ENCODE results near the gene GRIK1.
A peak's percentile ranks its signal among the peaks of the same experiment; 100 is the strongest.

Gene GRIK1

DNA sequence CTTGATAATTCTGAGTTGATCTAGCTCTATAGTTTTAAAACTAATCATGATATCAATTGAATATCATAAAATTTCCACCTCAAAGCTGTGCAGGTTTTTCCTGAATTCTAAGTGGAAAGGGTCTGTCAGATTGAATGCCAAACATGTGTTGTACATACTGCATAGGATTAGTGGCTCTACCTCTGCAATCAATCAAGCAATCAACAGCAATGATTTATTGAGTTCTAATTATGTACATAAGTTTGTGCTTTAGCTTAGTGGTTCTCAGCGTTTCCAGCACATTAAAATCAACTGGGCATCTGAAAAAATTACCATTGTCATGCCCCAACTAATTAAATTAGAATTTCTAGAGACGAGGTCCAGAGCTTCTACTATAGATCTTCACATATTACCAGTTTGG, 389.6 kb downstream of the GRIK1 start:
- no peak for DNase-seq (ENCODE audit: low read depth)
- Histone ChIP-seq H3K4me1 (ENCODE audit: control insufficient read depth, insufficient read depth, low read length) (no peaks in the 10 kb centered on the region), H3K9me3 (ENCODE audit: control insufficient read depth, low read length) (no peaks in the 10 kb centered on the region), H3K9ac (ENCODE audit: low read length) (no peak overlapping the region), H3K4me3 (ENCODE audit: low read length) (no peak overlapping the region), H3K36me3 (ENCODE audit: control insufficient read depth, insufficient read depth, low read length, severe bottlenecking) (no peaks in the 10 kb centered on the region), H3K27me3 (replicated peaks; ENCODE audit: control insufficient read depth, insufficient read depth, low read length) (no peaks in the 10 kb centered on the region)

DNA sequence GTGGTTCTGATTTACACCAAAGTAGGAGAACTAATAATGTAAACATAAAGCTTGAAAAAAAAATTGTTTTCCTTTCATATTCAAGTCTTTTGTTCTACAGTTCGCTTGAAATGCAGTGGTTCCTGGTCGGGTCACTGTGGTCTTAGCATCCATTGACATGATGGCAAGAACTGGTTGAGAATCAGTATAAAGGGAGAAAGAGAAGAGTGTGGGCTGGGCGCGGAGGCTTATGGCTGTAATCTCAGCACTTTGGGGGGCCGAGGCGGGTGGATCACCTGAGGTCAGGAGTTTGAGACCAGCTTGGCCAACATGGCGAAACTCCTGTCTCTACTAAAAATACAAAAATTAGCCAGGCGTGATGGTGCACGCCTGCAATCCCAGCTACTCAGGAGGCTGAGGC, 390.2 kb downstream of the GRIK1 start:
- no peaks in the 10 kb centered on the region for H3K9me3 ChIP-seq (ENCODE audit: control insufficient read depth, low read length)
- H3K4me1 ChIP-seq (ENCODE audit: control insufficient read depth, insufficient read depth, low read length): no peaks in the 10 kb centered on the region
- H3K36me3 ChIP-seq (ENCODE audit: control insufficient read depth, insufficient read depth, low read length, severe bottlenecking): no peaks in the 10 kb centered on the region
- DNase-seq (ENCODE audit: low read depth): no peak
- no peaks in the 10 kb centered on the region for H3K27me3 ChIP-seq (replicated peaks; ENCODE audit: control insufficient read depth, insufficient read depth, low read length)
- H3K9ac ChIP-seq (ENCODE audit: low read length): no peak overlapping the region
- no peak overlapping the region for H3K4me3 ChIP-seq (ENCODE audit: low read length)

DNA sequence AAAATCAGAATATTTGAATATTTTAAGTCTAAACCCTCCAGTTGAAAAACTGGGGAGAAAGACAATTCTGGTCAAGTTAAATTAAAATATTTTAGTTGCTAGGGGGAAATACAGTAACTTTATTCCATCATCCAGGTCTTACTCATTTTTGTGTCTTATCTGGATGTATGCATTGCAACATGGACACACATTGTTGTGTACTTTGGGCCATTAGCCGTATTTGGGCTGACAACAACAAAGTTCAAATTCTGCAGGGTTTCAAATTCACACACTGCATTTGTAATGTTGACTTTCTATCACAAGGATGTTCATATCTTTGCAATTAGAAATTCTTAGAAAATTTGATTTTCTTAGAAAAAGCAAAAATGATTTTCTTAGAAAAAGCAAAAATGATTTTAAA, 391.8 kb downstream of the GRIK1 start:
- no peaks in the 10 kb centered on the region for H3K27me3 ChIP-seq (replicated peaks; ENCODE audit: control insufficient read depth, insufficient read depth, low read length)
- DNase-seq (ENCODE audit: low read depth): no peak
- no peak overlapping the region for H3K9ac ChIP-seq (ENCODE audit: low read length)
- H3K4me1 ChIP-seq (ENCODE audit: control insufficient read depth, insufficient read depth, low read length): no peaks in the 10 kb centered on the region
- H3K9me3 ChIP-seq (ENCODE audit: control insufficient read depth, low read length): no peaks in the 10 kb centered on the region
- no peak overlapping the region for H3K4me3 ChIP-seq (ENCODE audit: low read length)
- no peaks in the 10 kb centered on the region for H3K36me3 ChIP-seq (ENCODE audit: control insufficient read depth, insufficient read depth, low read length, severe bottlenecking)

DNA sequence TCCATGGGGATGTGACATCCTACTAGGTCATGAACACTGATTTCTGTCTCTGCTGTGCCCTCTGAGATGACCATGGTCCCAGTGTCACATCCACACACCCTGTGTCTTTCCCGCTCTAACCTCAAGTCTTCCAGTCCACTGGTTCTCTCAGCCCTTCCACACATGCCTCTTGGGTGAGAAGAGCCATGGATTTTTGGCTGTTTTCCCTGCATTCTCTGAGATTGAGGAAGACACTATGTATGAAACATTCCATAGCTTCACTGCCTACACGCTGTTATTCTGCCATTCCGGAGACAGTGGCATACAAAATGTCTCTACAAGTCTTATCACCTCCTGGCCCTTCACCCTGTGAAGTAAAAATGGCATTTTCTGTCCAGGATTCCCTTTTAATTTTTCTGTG, 393.7 kb downstream of the GRIK1 start:
- H3K9me3 ChIP-seq (ENCODE audit: control insufficient read depth, low read length): no peaks in the 10 kb centered on the region
- H3K4me1 ChIP-seq (ENCODE audit: control insufficient read depth, insufficient read depth, low read length): no peaks in the 10 kb centered on the region
- H3K27me3 ChIP-seq (replicated peaks; ENCODE audit: control insufficient read depth, insufficient read depth, low read length): no peaks in the 10 kb centered on the region
- no peak for DNase-seq (ENCODE audit: low read depth)
- no peak overlapping the region for H3K9ac ChIP-seq (ENCODE audit: low read length)
- H3K4me3 ChIP-seq (ENCODE audit: low read length): no peak overlapping the region
- no peaks in the 10 kb centered on the region for H3K36me3 ChIP-seq (ENCODE audit: control insufficient read depth, insufficient read depth, low read length, severe bottlenecking)

DNA sequence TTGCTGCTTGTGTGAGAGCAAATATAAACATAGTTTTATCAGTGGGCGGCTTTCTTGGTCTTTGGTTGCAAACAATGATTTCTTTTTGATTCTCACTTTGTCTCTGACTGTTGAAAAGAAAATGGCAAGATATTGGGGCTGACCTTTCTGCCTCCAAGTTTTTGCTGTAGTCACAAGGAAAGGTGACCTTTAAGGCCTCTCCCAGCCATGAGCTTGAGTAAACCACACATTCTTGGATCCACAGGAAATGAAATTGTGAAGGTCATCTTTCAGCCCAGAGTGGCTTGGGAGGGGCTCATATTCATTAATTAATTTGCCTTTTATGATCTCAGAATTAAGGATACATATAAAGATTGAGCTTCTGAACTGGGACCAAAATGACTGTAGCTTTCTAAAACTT, 399.5 kb downstream of the GRIK1 start:
- no peaks in the 10 kb centered on the region for H3K36me3 ChIP-seq (ENCODE audit: control insufficient read depth, insufficient read depth, low read length, severe bottlenecking)
- no peaks in the 10 kb centered on the region for H3K9me3 ChIP-seq (ENCODE audit: control insufficient read depth, low read length)
- H3K4me3 ChIP-seq (ENCODE audit: low read length): no peak overlapping the region
- no peaks in the 10 kb centered on the region for H3K4me1 ChIP-seq (ENCODE audit: control insufficient read depth, insufficient read depth, low read length)
- no peaks in the 10 kb centered on the region for H3K27me3 ChIP-seq (replicated peaks; ENCODE audit: control insufficient read depth, insufficient read depth, low read length)
- no peak overlapping the region for H3K9ac ChIP-seq (ENCODE audit: low read length)
- DNase-seq (ENCODE audit: low read depth): peak; percentile 7

DNA sequence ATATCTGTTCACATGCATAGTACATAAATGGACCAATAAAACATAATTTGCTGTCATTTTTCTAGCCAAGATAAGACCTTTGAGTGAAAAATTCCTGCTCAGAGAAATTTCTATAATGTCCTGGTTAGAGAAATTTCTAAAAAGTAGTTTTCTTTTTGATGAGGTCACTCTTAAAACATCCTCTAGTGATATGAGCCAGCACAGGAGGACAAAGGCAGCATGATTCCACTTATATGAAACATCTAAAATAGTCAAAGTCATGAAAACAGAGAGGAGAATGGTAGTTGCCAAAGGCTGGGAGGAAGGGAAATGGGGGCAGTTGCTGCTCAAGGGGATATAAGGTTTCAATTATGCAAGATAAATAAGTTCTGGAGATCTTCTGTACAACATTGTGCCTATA, 401.7 kb downstream of the GRIK1 start:
- H3K4me3 ChIP-seq (ENCODE audit: low read length): no peak overlapping the region
- H3K9ac ChIP-seq (ENCODE audit: low read length): no peak overlapping the region
- no peaks in the 10 kb centered on the region for H3K4me1 ChIP-seq (ENCODE audit: control insufficient read depth, insufficient read depth, low read length)
- no peaks in the 10 kb centered on the region for H3K27me3 ChIP-seq (replicated peaks; ENCODE audit: control insufficient read depth, insufficient read depth, low read length)
- DNase-seq (ENCODE audit: low read depth): peak; percentile 64
- no peaks in the 10 kb centered on the region for H3K36me3 ChIP-seq (ENCODE audit: control insufficient read depth, insufficient read depth, low read length, severe bottlenecking)
- no peaks in the 10 kb centered on the region for H3K9me3 ChIP-seq (ENCODE audit: control insufficient read depth, low read length)

DNA sequence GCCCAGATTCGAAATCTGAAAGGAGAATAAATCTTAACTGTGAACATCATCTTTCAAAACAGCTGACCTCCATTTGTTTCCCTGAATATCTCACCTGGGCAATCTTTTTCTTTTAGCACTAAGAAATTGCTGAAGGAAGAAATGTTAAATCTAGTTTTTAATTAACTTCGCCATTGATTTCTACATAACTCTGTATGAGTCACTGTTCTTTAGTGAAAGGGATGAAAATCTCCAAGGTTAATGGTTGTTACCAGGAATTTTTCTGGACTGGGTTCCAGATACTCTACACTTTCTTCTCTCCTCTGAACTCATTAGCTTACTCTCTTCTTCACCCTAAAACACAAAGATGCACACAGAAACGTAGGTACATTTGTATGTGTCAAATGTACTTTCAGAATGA, 405.3 kb downstream of the GRIK1 start:
- no peak overlapping the region for H3K9ac ChIP-seq (ENCODE audit: low read length)

DNA sequence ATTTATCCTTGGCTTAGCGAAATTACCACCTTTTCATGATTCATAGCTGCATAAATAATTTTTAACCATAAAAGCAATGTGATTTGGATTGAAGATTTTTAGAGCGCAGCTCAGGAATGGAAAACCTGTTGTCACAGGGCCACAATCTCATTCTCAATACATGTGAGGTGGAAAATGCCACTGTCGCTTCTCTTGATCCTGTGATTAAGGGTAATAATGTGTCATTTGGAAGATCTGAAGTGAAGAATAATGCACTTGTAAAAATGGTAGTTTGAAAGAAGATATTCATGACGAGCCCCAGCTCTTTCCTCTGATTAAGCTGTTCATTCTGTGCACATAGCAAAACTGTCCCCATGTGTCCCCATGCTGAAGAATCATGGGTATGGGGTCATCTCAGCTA, 410.7 kb downstream of the GRIK1 start:
- H3K4me3 ChIP-seq (ENCODE audit: low read length): no peak overlapping the region
- no peaks in the 10 kb centered on the region for H3K36me3 ChIP-seq (ENCODE audit: control insufficient read depth, insufficient read depth, low read length, severe bottlenecking)
- no peaks in the 10 kb centered on the region for H3K27me3 ChIP-seq (replicated peaks; ENCODE audit: control insufficient read depth, insufficient read depth, low read length)
- H3K4me1 ChIP-seq (ENCODE audit: control insufficient read depth, insufficient read depth, low read length): peaks cover 4% of the 10 kb centered on the region
- H3K9ac ChIP-seq (ENCODE audit: low read length): no peak overlapping the region
- peaks cover 6% of the 10 kb centered on the region for H3K9me3 ChIP-seq (ENCODE audit: control insufficient read depth, low read length)
- DNase-seq (ENCODE audit: low read depth): no peak

More for the DNA sequence above, 405.3 kb downstream of the GRIK1 start:
- Histone ChIP-seq H3K4me1 (ENCODE audit: control insufficient read depth, insufficient read depth, low read length) (no peaks in the 10 kb centered on the region), H3K9me3 (ENCODE audit: control insufficient read depth, low read length) (no peaks in the 10 kb centered on the region), H3K4me3 (ENCODE audit: low read length) (no peak overlapping the region), H3K36me3 (ENCODE audit: control insufficient read depth, insufficient read depth, low read length, severe bottlenecking) (no peaks in the 10 kb centered on the region), H3K27me3 (replicated peaks; ENCODE audit: control insufficient read depth, insufficient read depth, low read length) (no peaks in the 10 kb centered on the region)
- DNase-seq (ENCODE audit: low read depth): no peak

DNA sequence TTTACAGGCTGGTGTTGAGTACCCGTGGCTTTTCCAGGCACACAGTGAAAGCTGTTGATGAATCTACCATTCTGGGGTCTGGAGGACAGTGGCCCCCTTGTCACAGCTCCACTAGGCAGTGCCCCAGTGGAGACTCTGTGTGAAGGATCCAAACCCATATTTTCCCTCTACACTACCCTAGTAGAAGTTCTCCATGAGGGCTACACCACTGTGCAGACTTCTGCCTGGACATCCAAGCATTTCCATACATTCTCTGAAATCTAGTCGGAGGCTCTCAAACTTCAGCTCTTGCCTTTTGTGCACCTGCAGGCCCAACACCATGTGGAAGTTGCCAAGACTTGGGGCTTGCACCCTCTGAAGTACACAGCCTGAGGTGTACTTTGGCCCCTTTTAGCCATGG, 413.3 kb downstream of the GRIK1 start:
- H3K36me3 ChIP-seq (ENCODE audit: control insufficient read depth, insufficient read depth, low read length, severe bottlenecking): no peaks in the 10 kb centered on the region
- H3K4me3 ChIP-seq (ENCODE audit: low read length): no peak overlapping the region
- DNase-seq (ENCODE audit: low read depth): no peak
- H3K9ac ChIP-seq (ENCODE audit: low read length): no peak overlapping the region
- no peaks in the 10 kb centered on the region for H3K27me3 ChIP-seq (replicated peaks; ENCODE audit: control insufficient read depth, insufficient read depth, low read length)
- peaks cover 14% of the 10 kb centered on the region for H3K4me1 ChIP-seq (ENCODE audit: control insufficient read depth, insufficient read depth, low read length)
- H3K9me3 ChIP-seq (ENCODE audit: control insufficient read depth, low read length): peaks cover 6% of the 10 kb centered on the region

DNA sequence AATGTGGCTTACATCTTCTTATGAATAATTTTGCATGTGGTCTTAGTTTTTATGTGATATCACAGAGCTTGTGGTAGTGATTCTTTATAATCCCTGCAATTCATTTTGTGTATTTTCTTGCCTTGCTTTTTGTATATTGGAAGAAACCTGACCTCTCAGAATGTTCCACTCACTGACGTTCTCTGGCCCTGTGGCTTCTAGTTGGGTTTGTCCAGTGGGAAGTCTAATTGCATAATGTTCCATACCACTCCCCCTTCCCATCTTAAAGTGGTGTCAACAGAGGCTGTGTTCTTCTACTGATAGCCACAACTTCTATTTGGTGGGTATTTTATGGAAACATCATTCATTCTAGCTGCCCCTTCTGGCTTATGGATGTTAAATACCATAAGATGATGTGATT, 415.7 kb downstream of the GRIK1 start:
- Histone ChIP-seq H3K36me3 (ENCODE audit: control insufficient read depth, insufficient read depth, low read length, severe bottlenecking) (no peaks in the 10 kb centered on the region), H3K4me3 (ENCODE audit: low read length) (no peak overlapping the region), H3K4me1 (ENCODE audit: control insufficient read depth, insufficient read depth, low read length) (peaks cover 14% of the 10 kb centered on the region), H3K9me3 (ENCODE audit: control insufficient read depth, low read length) (peaks cover 6% of the 10 kb centered on the region), H3K9ac (ENCODE audit: low read length) (no peak overlapping the region), H3K27me3 (replicated peaks; ENCODE audit: control insufficient read depth, insufficient read depth, low read length) (no peaks in the 10 kb centered on the region)
- no peak for DNase-seq (ENCODE audit: low read depth)

DNA sequence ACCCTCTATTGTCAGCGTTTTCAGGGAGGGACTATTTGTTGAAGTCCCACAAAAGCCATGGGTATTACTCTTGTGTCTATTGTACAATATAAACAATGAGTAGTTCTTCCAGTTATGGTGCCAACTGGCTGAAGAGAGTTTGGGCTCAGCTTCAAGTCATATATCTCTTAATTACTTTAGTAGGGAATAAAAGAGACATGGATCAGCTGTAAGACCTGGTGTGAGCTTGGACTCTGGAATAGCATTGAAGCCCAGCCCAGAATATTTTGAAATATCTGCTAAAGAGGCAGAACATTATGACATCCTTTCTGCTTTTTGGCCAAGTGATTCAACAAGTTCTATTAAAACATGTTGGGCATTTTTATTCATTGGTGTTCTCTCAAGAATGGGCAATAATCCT, 416.1 kb downstream of the GRIK1 start:
- Histone ChIP-seq H3K9me3 (ENCODE audit: control insufficient read depth, low read length) (peaks cover 6% of the 10 kb centered on the region), H3K27me3 (replicated peaks; ENCODE audit: control insufficient read depth, insufficient read depth, low read length) (no peaks in the 10 kb centered on the region), H3K4me3 (ENCODE audit: low read length) (no peak overlapping the region), H3K9ac (ENCODE audit: low read length) (no peak overlapping the region), H3K36me3 (ENCODE audit: control insufficient read depth, insufficient read depth, low read length, severe bottlenecking) (no peaks in the 10 kb centered on the region), H3K4me1 (ENCODE audit: control insufficient read depth, insufficient read depth, low read length) (peaks cover 14% of the 10 kb centered on the region)
- DNase-seq (ENCODE audit: low read depth): peak; percentile 82

DNA sequence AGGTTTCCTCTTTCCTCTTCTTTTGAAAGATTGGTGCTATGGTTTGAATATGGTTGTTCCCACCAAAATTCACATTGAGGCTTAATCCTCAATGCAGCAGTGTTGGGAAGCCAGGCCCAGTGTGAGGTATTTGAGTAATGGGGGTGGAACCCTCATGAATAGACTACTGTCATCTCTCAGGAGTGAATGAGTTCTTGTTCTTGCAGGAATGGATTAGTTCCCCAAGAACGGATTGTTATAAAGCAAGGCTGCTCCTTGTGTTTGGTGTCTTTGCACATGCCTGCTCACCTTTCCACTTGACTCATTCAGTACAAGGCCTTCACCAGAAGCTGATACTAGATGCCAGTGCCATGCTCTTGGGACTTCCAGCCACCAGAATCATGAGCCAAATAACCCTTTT, 417.9 kb downstream of the GRIK1 start:
- Histone ChIP-seq H3K4me3 (ENCODE audit: low read length) (no peak overlapping the region), H3K36me3 (ENCODE audit: control insufficient read depth, insufficient read depth, low read length, severe bottlenecking) (no peaks in the 10 kb centered on the region), H3K27me3 (replicated peaks; ENCODE audit: control insufficient read depth, insufficient read depth, low read length) (no peaks in the 10 kb centered on the region), H3K9ac (ENCODE audit: low read length) (no peak overlapping the region), H3K4me1 (ENCODE audit: control insufficient read depth, insufficient read depth, low read length) (peaks cover 14% of the 10 kb centered on the region), H3K9me3 (ENCODE audit: control insufficient read depth, low read length) (peaks cover 6% of the 10 kb centered on the region)
- DNase-seq (ENCODE audit: low read depth): no peak

Measured in adipocyte (in vitro differentiated cells).